Activated naive CD8-positive, alpha-beta T cell treated with anti-CD3 and anti-CD28 coated beads, Interleukin-2, amount 50 U/mL, for 24 hours (primary cell): ENCODE measurements around the gene TENM4.

ENCODE experiments used
- ATAC-seq: fragments of 150-1000 bp; cut with Tn5 transposase; one replicate; pipeline ENCODE4 v1.10.0; 2021
- DNase-seq: peaks from one replicate; pipeline ENCODE4 v3.0.0; 2021
- H3K27ac Mint-ChIP-seq: one replicate; pipeline ENCODE4 v1.8.0; 2021; ENCODE audit warnings: mild to moderate bottlenecking, mixed read lengths
- H3K27me3 Mint-ChIP-seq: one replicate; pipeline ENCODE4 v1.8.0; 2021; ENCODE audit warnings: mixed read lengths
- H3K36me3 Mint-ChIP-seq: one replicate; pipeline ENCODE4 v1.8.0; 2021; ENCODE audit warnings: low read depth, mixed read lengths
- H3K4me1 Mint-ChIP-seq: one replicate; pipeline ENCODE4 v1.8.0; 2021; ENCODE audit warnings: mixed read lengths
- H3K4me3 Mint-ChIP-seq: one replicate; pipeline ENCODE4 v1.8.0; 2021; ENCODE audit warnings: mild to moderate bottlenecking, moderate library complexity, mixed read lengths
- H3K9me3 Mint-ChIP-seq: one replicate; pipeline ENCODE4 v1.8.0; 2021; ENCODE audit warnings: mixed read lengths

TENM4 gene

GRCh38 chr11:78868563-78868962 is 572.3 kb downstream of the TENM4 start:
- DNase-seq (no peak), ATAC-seq (no peak)
- Mint-ChIP-seq H3K27me3 (peaks cover 9% of the 10 kb centered on the region), H3K27ac (no peak overlapping the region), H3K4me3 (no peak overlapping the region), H3K9me3 (no peaks in the 10 kb centered on the region), H3K36me3 (no peaks in the 10 kb centered on the region), H3K4me1 (no peaks in the 10 kb centered on the region)

- H3K4me1 Mint-ChIP-seq = no peaks in the 10 kb centered on the region
- peaks cover 4% of the 10 kb centered on the region for H3K27me3 Mint-ChIP-seq
- no peak overlapping the region for H3K4me3 Mint-ChIP-seq
- no peaks in the 10 kb centered on the region for H3K9me3 Mint-ChIP-seq
- ATAC-seq = no peak
- H3K36me3 Mint-ChIP-seq = no peaks in the 10 kb centered on the region
- DNase-seq = peak; percentile 4
- H3K27ac Mint-ChIP-seq = no peak overlapping the region
Measured at GRCh38 chr11:78860720-78861422, 580.0 kb downstream of the TENM4 start.

GRCh38 chr11:78857688-78858087 is 583.1 kb downstream of the TENM4 start:
- H3K9me3 Mint-ChIP-seq = no peaks in the 10 kb centered on the region
- no peak overlapping the region for H3K27ac Mint-ChIP-seq
- H3K4me1 Mint-ChIP-seq = no peaks in the 10 kb centered on the region
- H3K4me3 Mint-ChIP-seq = no peak overlapping the region
- H3K27me3 Mint-ChIP-seq = peaks cover 7% of the 10 kb centered on the region
- H3K36me3 Mint-ChIP-seq = no peaks in the 10 kb centered on the region
- DNase-seq (no peak), ATAC-seq (no peak)

- Mint-ChIP-seq H3K27ac (no peak overlapping the region), H3K9me3 (no peaks in the 10 kb centered on the region), H3K4me1 (no peaks in the 10 kb centered on the region), H3K36me3 (no peaks in the 10 kb centered on the region), H3K27me3 (peaks cover 7% of the 10 kb centered on the region), H3K4me3 (no peak overlapping the region)
- no peak for ATAC-seq
- DNase-seq = no peak
Measured at GRCh38 chr11:78856211-78856610, 584.6 kb downstream of the TENM4 start.

- no peaks in the 10 kb centered on the region for H3K4me1 Mint-ChIP-seq
- H3K36me3 Mint-ChIP-seq = no peaks in the 10 kb centered on the region
- peaks cover 7% of the 10 kb centered on the region for H3K27me3 Mint-ChIP-seq
- H3K27ac Mint-ChIP-seq = no peak overlapping the region
- no peak overlapping the region for H3K4me3 Mint-ChIP-seq
- ATAC-seq = no peak
- no peaks in the 10 kb centered on the region for H3K9me3 Mint-ChIP-seq
- no peak for DNase-seq
Measured at GRCh38 chr11:78855116-78855515, 585.7 kb downstream of the TENM4 start.

GRCh38 chr11:78853521-78853920 is 587.3 kb downstream of the TENM4 start:
- Mint-ChIP-seq H3K9me3 (no peaks in the 10 kb centered on the region), H3K27ac (no peak overlapping the region), H3K36me3 (no peaks in the 10 kb centered on the region), H3K4me1 (no peaks in the 10 kb centered on the region), H3K27me3 (peaks cover 7% of the 10 kb centered on the region), H3K4me3 (no peak overlapping the region)
- ATAC-seq (no peak), DNase-seq (no peak)

GRCh38 chr11:78851878-78852586 is 588.8 kb downstream of the TENM4 start:
- Mint-ChIP-seq H3K4me3 (no peak overlapping the region), H3K4me1 (no peaks in the 10 kb centered on the region), H3K9me3 (no peaks in the 10 kb centered on the region), H3K36me3 (no peaks in the 10 kb centered on the region), H3K27me3 (peaks cover 7% of the 10 kb centered on the region), H3K27ac (no peak overlapping the region)
- DNase-seq (no peak), ATAC-seq (no peak)

- no peaks in the 10 kb centered on the region for H3K9me3 Mint-ChIP-seq
- ATAC-seq (no peak), DNase-seq (no peak)
- H3K36me3 Mint-ChIP-seq = no peaks in the 10 kb centered on the region
- H3K27me3 Mint-ChIP-seq = peaks cover 4% of the 10 kb centered on the region
- H3K27ac Mint-ChIP-seq = no peak overlapping the region
- H3K4me1 Mint-ChIP-seq = no peaks in the 10 kb centered on the region
- H3K4me3 Mint-ChIP-seq = no peak overlapping the region
Measured at GRCh38 chr11:78850078-78850477, 590.8 kb downstream of the TENM4 start.

- H3K36me3 Mint-ChIP-seq = no peaks in the 10 kb centered on the region
- ATAC-seq (no peak), DNase-seq (no peak)
- no peaks in the 10 kb centered on the region for H3K4me1 Mint-ChIP-seq
- H3K9me3 Mint-ChIP-seq = no peaks in the 10 kb centered on the region
- no peak overlapping the region for H3K4me3 Mint-ChIP-seq
- H3K27ac Mint-ChIP-seq = no peak overlapping the region
- H3K27me3 Mint-ChIP-seq = peaks cover 10% of the 10 kb centered on the region
Measured at GRCh38 chr11:78846269-78846668, 594.6 kb downstream of the TENM4 start.

GRCh38 chr11:78845496-78845895 is 595.3 kb downstream of the TENM4 start:
- no peaks in the 10 kb centered on the region for H3K4me1 Mint-ChIP-seq

GRCh38 chr11:78841456-78842060 is 599.3 kb downstream of the TENM4 start:
- no peak overlapping the region for H3K4me3 Mint-ChIP-seq
- no peak for DNase-seq
- no peaks in the 10 kb centered on the region for H3K36me3 Mint-ChIP-seq
- H3K27me3 Mint-ChIP-seq = peaks cover 10% of the 10 kb centered on the region
- H3K4me1 Mint-ChIP-seq = no peaks in the 10 kb centered on the region
- no peak overlapping the region for H3K27ac Mint-ChIP-seq
- no peaks in the 10 kb centered on the region for H3K9me3 Mint-ChIP-seq
- ATAC-seq = no peak

More at GRCh38 chr11:78845496-78845895, 595.3 kb downstream of the TENM4 start:
- Mint-ChIP-seq H3K27ac (no peak overlapping the region), H3K36me3 (no peaks in the 10 kb centered on the region), H3K9me3 (no peaks in the 10 kb centered on the region), H3K27me3 (peaks cover 10% of the 10 kb centered on the region), H3K4me3 (no peak overlapping the region)
- DNase-seq = no peak
- no peak for ATAC-seq

GRCh38 chr11:78840623-78841022 is 600.2 kb downstream of the TENM4 start:
- Mint-ChIP-seq H3K9me3 (no peaks in the 10 kb centered on the region), H3K4me3 (no peak overlapping the region)
- ATAC-seq = no peak

GRCh38 chr11:78840200-78840599 is 600.6 kb downstream of the TENM4 start:
- no peaks in the 10 kb centered on the region for H3K4me1 Mint-ChIP-seq
- no peaks in the 10 kb centered on the region for H3K36me3 Mint-ChIP-seq
- H3K9me3 Mint-ChIP-seq = no peaks in the 10 kb centered on the region
- DNase-seq (no peak), ATAC-seq (no peak)
- H3K4me3 Mint-ChIP-seq = no peak overlapping the region
- peaks cover 10% of the 10 kb centered on the region for H3K27me3 Mint-ChIP-seq
- no peak overlapping the region for H3K27ac Mint-ChIP-seq

More at GRCh38 chr11:78840623-78841022, 600.2 kb downstream of the TENM4 start:
- Mint-ChIP-seq H3K27me3 (peaks cover 10% of the 10 kb centered on the region), H3K27ac (no peak overlapping the region), H3K36me3 (no peaks in the 10 kb centered on the region), H3K4me1 (no peaks in the 10 kb centered on the region)
- no peak for DNase-seq

GRCh38 chr11:78838417-78838816 is 602.4 kb downstream of the TENM4 start:
- Mint-ChIP-seq H3K4me1 (no peaks in the 10 kb centered on the region), H3K4me3 (no peak overlapping the region), H3K27me3 (peaks cover 10% of the 10 kb centered on the region), H3K9me3 (no peaks in the 10 kb centered on the region), H3K27ac (no peak overlapping the region), H3K36me3 (no peaks in the 10 kb centered on the region)
- no peak for ATAC-seq
- no peak for DNase-seq

- no peaks in the 10 kb centered on the region for H3K36me3 Mint-ChIP-seq
- ATAC-seq (no peak), DNase-seq (no peak)
- no peak overlapping the region for H3K4me3 Mint-ChIP-seq
- no peak overlapping the region for H3K27ac Mint-ChIP-seq
- no peaks in the 10 kb centered on the region for H3K9me3 Mint-ChIP-seq
- H3K4me1 Mint-ChIP-seq = no peaks in the 10 kb centered on the region
- no peaks in the 10 kb centered on the region for H3K27me3 Mint-ChIP-seq
Measured at GRCh38 chr11:78835646-78836045, 605.2 kb downstream of the TENM4 start.
